ENCODE data around the gene OR6B1.
"Not testable (repeated sequence)": the region's sequence is repeated elsewhere in the genome, so short reads cannot be mapped to it uniquely, and the experiment has no call there.

Gene OR6B1

GRCh38 chr7:144027974-144028373 is 27.9 kb downstream of the OR6B1 start:
- H3K9me3 ChIP-seq (ENCODE audit: control insufficient read depth, insufficient read depth, low read length): no peaks in the 10 kb centered on the region
- no peak overlapping the region for H3K4me3 ChIP-seq (ENCODE audit: low read depth, low read length)
- H3K27me3 ChIP-seq (ENCODE audit: control insufficient read depth, insufficient read depth, low read length): no peaks in the 10 kb centered on the region
- no peaks in the 10 kb centered on the region for H3K4me1 ChIP-seq (ENCODE audit: control insufficient read depth, insufficient read depth, low read length)
- H3K9ac ChIP-seq (ENCODE audit: low read depth, low read length): no peak overlapping the region
- H3K36me3 ChIP-seq (ENCODE audit: control insufficient read depth, insufficient read depth, low read length): no peaks in the 10 kb centered on the region

- Histone ChIP-seq H3K27me3 (ENCODE audit: control insufficient read depth, insufficient read depth, low read length) (no peaks in the 10 kb centered on the region), H3K36me3 (ENCODE audit: control insufficient read depth, insufficient read depth, low read length) (no peaks in the 10 kb centered on the region), H3K9ac (ENCODE audit: low read depth, low read length) (no peak overlapping the region), H3K4me1 (ENCODE audit: control insufficient read depth, insufficient read depth, low read length) (no peaks in the 10 kb centered on the region), H3K4me3 (ENCODE audit: low read depth, low read length) (no peak overlapping the region), H3K9me3 (ENCODE audit: control insufficient read depth, insufficient read depth, low read length) (no peaks in the 10 kb centered on the region)
Observed at GRCh38 chr7:144028547-144028946, 28.4 kb downstream of the OR6B1 start.

DNA sequence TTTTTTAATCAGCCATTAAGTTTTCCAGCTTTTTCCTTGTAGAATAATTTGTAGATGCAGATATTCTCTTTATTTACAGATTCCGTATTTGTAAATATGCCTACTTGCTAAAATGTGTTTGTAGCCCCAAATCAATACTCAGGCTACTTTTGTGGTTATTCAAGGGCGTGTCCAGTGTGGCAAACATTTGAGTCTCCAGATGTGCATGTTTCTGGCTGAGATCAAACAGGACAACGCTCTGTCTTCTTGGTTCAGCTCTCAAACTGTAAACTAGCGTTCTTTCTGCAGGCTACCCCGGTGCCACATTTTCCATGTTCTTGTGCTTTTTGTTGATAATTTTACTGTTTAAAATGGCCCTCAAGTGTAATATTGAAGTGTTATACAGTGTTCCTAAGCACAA is 32.4 kb downstream of the OR6B1 start:
- H3K27me3 ChIP-seq (ENCODE audit: control insufficient read depth, insufficient read depth, low read length): no peaks in the 10 kb centered on the region
- H3K9ac ChIP-seq (ENCODE audit: low read depth, low read length): no peak overlapping the region
- no peaks in the 10 kb centered on the region for H3K36me3 ChIP-seq (ENCODE audit: control insufficient read depth, insufficient read depth, low read length)
- no peaks in the 10 kb centered on the region for H3K4me1 ChIP-seq (ENCODE audit: control insufficient read depth, insufficient read depth, low read length)
- no peaks in the 10 kb centered on the region for H3K9me3 ChIP-seq (ENCODE audit: control insufficient read depth, insufficient read depth, low read length)
- H3K4me3 ChIP-seq (ENCODE audit: low read depth, low read length): no peak overlapping the region

- H3K4me1 ChIP-seq (ENCODE audit: control insufficient read depth, insufficient read depth, low read length): no peaks in the 10 kb centered on the region
- no peak overlapping the region for H3K9ac ChIP-seq (ENCODE audit: low read depth, low read length)
- H3K9me3 ChIP-seq (ENCODE audit: control insufficient read depth, insufficient read depth, low read length): no peaks in the 10 kb centered on the region
- H3K27me3 ChIP-seq (ENCODE audit: control insufficient read depth, insufficient read depth, low read length): no peaks in the 10 kb centered on the region
- no peaks in the 10 kb centered on the region for H3K36me3 ChIP-seq (ENCODE audit: control insufficient read depth, insufficient read depth, low read length)
- no peak overlapping the region for H3K4me3 ChIP-seq (ENCODE audit: low read depth, low read length)
Observed at GRCh38 chr7:144032985-144033709, 33.0 kb downstream of the OR6B1 start.

DNA sequence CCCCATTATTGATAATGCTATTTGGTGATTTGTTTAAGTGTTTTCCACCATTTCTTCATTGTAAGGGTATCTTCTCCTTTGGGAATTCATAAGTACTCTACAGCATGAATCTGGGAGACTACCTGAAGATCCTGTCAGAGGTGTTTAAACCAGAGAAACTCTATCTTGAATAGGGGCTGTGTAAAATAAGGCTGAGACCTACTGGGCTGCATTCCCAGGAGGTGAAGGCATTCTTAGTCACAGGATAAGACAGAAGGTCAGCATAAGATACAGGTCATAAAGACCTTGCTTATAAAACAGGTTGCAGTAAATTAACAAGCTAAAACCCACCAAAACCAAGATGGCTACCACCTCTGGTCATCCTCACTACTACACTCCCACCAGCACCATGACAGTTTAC is 35.3 kb downstream of the OR6B1 start:
- Histone ChIP-seq H3K9me3 (ENCODE audit: control insufficient read depth, insufficient read depth, low read length) (no peaks in the 10 kb centered on the region), H3K4me3 (ENCODE audit: low read depth, low read length) (no peak overlapping the region)

DNA sequence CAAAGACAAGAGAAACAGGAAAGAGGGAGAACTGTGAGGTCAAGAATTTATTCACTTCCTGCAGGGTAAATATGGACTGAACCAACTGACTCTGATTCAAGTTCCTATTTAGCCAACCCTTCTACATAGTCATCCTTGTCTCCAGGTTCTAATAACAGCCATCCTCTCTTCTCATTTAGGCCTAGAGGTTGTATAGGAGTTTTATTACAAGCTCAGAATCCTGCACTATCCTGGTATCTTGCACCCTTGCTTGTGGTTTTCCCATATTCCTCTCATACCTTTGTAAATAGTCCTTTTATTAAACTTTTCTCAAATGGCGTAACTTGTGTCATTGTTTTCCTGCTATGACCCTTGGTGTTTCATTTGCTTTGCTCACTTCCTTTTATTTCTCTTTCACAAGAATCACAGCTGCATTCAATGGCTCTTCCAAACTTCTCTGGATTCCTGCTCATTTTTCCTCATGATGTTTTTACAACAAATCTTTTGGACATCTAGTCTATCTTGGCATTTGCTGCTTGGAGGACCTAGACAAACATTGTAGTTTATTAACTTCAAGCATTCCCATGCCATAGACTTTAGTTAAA is 36.3 kb downstream of the OR6B1 start:
- Histone ChIP-seq H3K9ac (ENCODE audit: low read depth, low read length) (no peak overlapping the region), H3K27me3 (ENCODE audit: control insufficient read depth, insufficient read depth, low read length) (no peaks in the 10 kb centered on the region), H3K36me3 (ENCODE audit: control insufficient read depth, insufficient read depth, low read length) (no peaks in the 10 kb centered on the region), H3K9me3 (ENCODE audit: control insufficient read depth, insufficient read depth, low read length) (no peaks in the 10 kb centered on the region), H3K4me3 (ENCODE audit: low read depth, low read length) (no peak overlapping the region), H3K4me1 (ENCODE audit: control insufficient read depth, insufficient read depth, low read length) (no peaks in the 10 kb centered on the region)

More for the DNA sequence above, 35.3 kb downstream of the OR6B1 start:
- H3K36me3 ChIP-seq (ENCODE audit: control insufficient read depth, insufficient read depth, low read length): no peaks in the 10 kb centered on the region
- H3K27me3 ChIP-seq (ENCODE audit: control insufficient read depth, insufficient read depth, low read length): no peaks in the 10 kb centered on the region
- H3K4me1 ChIP-seq (ENCODE audit: control insufficient read depth, insufficient read depth, low read length): no peaks in the 10 kb centered on the region
- H3K9ac ChIP-seq (ENCODE audit: low read depth, low read length): no peak overlapping the region

DNA sequence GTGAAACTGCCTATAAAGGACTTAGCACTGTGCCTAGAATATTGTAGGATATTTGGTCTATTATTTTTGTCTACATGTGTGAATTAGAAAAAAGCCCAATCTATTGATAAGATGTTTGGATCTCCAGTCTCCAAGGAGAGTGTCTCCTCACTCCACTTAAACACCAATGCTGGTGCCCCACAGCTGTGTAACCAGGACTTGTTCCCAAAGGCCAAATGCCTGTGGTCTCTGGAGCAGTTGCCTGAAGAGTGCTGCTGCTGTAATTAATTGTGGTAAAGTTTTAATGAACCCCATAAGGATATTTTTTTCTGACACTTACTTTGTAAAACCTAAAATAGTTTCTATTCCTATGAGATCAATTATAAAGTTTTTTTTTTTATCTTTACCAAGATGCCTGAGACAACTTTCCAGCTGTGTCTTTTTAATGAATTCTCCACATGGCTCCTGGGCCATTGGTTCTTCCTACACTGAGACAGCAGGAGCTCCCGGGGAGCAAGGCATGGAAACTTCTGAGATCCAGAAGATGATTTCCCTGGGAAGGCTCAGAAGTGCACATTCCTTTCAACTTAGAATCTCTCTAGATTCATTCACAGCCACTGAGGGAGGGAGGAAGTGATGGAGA is 37.4 kb downstream of the OR6B1 start:
- no peaks in the 10 kb centered on the region for H3K36me3 ChIP-seq (ENCODE audit: control insufficient read depth, insufficient read depth, low read length)
- no peak overlapping the region for H3K9ac ChIP-seq (ENCODE audit: low read depth, low read length)
- no peaks in the 10 kb centered on the region for H3K9me3 ChIP-seq (ENCODE audit: control insufficient read depth, insufficient read depth, low read length)
- H3K4me1 ChIP-seq (ENCODE audit: control insufficient read depth, insufficient read depth, low read length): no peaks in the 10 kb centered on the region
- no peak overlapping the region for H3K4me3 ChIP-seq (ENCODE audit: low read depth, low read length)
- no peaks in the 10 kb centered on the region for H3K27me3 ChIP-seq (ENCODE audit: control insufficient read depth, insufficient read depth, low read length)

DNA sequence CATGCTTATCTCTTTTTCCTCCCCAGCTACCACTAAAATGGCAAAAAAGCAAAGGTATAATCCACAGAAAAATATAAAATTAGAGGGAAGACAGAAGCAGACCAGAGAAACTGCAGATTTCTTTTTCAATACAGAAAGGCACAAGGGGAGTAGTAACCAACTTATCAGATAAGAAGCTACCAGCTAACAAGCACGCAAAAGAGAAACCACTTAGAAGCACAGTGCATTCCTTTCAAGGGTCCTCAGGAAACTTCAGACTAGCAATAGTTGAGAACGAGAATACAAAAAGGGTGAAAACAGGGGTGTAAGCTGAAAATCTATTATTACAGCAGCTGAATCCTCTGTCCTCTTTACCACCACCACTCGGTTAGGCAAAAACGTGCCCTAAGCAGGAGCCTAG is 38.8 kb downstream of the OR6B1 start:
- Histone ChIP-seq H3K27me3 (ENCODE audit: control insufficient read depth, insufficient read depth, low read length) (no peaks in the 10 kb centered on the region), H3K36me3 (ENCODE audit: control insufficient read depth, insufficient read depth, low read length) (no peaks in the 10 kb centered on the region), H3K4me1 (ENCODE audit: control insufficient read depth, insufficient read depth, low read length) (no peaks in the 10 kb centered on the region), H3K9ac (ENCODE audit: low read depth, low read length) (no peak overlapping the region), H3K9me3 (ENCODE audit: control insufficient read depth, insufficient read depth, low read length) (no peaks in the 10 kb centered on the region), H3K4me3 (ENCODE audit: low read depth, low read length) (no peak overlapping the region)

DNA sequence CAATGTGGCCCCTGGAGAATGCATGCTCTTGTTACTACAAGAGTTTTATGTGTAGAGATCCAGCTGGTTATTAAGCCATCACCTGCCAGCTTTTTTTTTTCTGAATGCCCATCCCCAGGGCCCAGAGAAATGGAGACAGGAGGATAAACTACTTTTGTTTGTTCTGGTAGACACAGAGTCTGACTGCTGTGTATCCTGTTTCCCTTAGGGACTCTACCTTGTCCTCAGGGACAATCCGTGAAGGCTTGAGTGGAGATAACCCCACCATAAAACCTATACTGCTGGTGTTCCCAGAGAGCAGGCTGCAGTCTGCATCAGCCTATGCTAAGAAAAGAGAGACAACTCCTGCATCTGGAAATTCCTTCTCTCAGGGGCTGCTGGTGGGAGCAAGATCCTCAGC is 48.5 kb downstream of the OR6B1 start, which contains the start of gene OR2A5:
TSS of gene OR2A5 (plus strand) at position 301 of the 400 bp plus-strand sequence. CDS start 1,454 bp downstream, outside the sequence.
- Histone ChIP-seq H3K36me3 (ENCODE audit: control insufficient read depth, insufficient read depth, low read length) (no peaks in the 10 kb centered on the region), H3K27me3 (ENCODE audit: control insufficient read depth, insufficient read depth, low read length) (no peaks in the 10 kb centered on the region), H3K9ac (ENCODE audit: low read depth, low read length) (no peak within 1 kb of the TSS), H3K4me1 (ENCODE audit: control insufficient read depth, insufficient read depth, low read length) (no peaks in the 10 kb centered on the region), H3K4me3 (ENCODE audit: low read depth, low read length) (no peak within 1 kb of the TSS), H3K9me3 (ENCODE audit: control insufficient read depth, insufficient read depth, low read length) (no peaks in the 10 kb centered on the region)

- Histone ChIP-seq H3K4me1 (ENCODE audit: control insufficient read depth, insufficient read depth, low read length) (no peaks in the 10 kb centered on the region), H3K9ac (ENCODE audit: low read depth, low read length) (no peak overlapping the region), H3K36me3 (ENCODE audit: control insufficient read depth, insufficient read depth, low read length) (no peaks in the 10 kb centered on the region)
Observed at GRCh38 chr7:144049491-144049890, 49.4 kb downstream of the OR6B1 start.

DNA sequence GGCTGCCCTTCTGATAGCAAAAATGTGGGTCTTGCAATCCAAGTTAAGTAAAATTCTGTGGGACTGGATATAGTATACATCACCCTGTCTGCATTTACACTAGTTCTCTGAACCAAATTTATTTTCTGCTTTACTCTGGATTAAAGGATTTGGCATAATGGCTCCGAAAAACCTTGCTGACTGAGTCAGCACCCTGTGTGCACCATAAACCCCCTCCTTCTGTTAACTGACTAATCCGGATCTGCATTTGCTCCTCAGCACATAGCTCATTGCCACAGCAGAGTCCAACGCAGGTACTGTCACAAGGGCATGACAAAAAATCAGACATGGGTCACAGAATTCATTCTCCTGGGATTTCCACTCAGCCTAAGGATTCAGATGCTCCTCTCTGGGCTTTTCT is 50.0 kb downstream of the OR6B1 start:
- no peak overlapping the region for H3K9ac ChIP-seq (ENCODE audit: low read depth, low read length)

More at GRCh38 chr7:144049491-144049890, 49.4 kb downstream of the OR6B1 start:
- Histone ChIP-seq H3K9me3 (ENCODE audit: control insufficient read depth, insufficient read depth, low read length) (no peaks in the 10 kb centered on the region), H3K4me3 (ENCODE audit: low read depth, low read length) (no peak overlapping the region), H3K27me3 (ENCODE audit: control insufficient read depth, insufficient read depth, low read length) (no peaks in the 10 kb centered on the region)

DNA sequence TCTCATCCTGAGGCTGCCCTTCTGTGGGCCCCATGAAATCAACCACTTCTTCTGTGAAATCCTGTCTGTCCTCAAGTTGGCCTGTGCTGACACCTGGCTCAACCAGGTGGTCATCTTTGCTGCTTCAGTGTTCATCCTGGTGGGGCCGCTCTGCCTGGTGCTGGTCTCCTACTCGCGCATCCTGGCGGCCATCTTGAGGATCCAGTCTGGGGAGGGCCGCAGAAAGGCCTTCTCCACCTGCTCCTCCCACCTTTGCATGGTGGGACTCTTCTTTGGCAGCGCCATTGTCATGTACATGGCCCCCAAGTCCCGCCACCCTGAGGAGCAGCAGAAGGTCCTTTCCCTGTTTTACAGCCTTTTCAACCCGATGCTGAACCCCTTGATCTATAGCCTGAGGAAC is 50.8 kb downstream of the OR6B1 start:
- H3K4me3 ChIP-seq (ENCODE audit: low read depth, low read length); H3K9ac ChIP-seq (ENCODE audit: low read depth, low read length); H3K36me3 ChIP-seq (ENCODE audit: control insufficient read depth, insufficient read depth, low read length); H3K4me1 ChIP-seq (ENCODE audit: control insufficient read depth, insufficient read depth, low read length); H3K27me3 ChIP-seq (ENCODE audit: control insufficient read depth, insufficient read depth, low read length); H3K9me3 ChIP-seq (ENCODE audit: control insufficient read depth, insufficient read depth, low read length): not testable (repeated sequence)

More for the DNA sequence above, 50.0 kb downstream of the OR6B1 start:
- H3K4me1 ChIP-seq (ENCODE audit: control insufficient read depth, insufficient read depth, low read length): no peaks in the 10 kb centered on the region
- no peaks in the 10 kb centered on the region for H3K36me3 ChIP-seq (ENCODE audit: control insufficient read depth, insufficient read depth, low read length)
- no peaks in the 10 kb centered on the region for H3K9me3 ChIP-seq (ENCODE audit: control insufficient read depth, insufficient read depth, low read length)
- no peak overlapping the region for H3K4me3 ChIP-seq (ENCODE audit: low read depth, low read length)
- H3K27me3 ChIP-seq (ENCODE audit: control insufficient read depth, insufficient read depth, low read length): no peaks in the 10 kb centered on the region

All from iPS-15b (cell line).